Peyer's patch (tissue), 4 donors: ENCODE measurements around the gene NTPCR.

Experiments
- POLR2A ChIP-seq, 2 donors: fragments of 450-650 bp; IDR thresholded peaks; one replicate each; pipeline ENCODE4 v1.5.1; 2017; ENCODE audit warnings: antibody characterized with exemption in 2 of 2, mild to moderate bottlenecking in 2 of 2, moderate library complexity in 2 of 2
- TF ChIP-seq, protein P1 (sequence below), 6 experiments: fragments of 450-650 bp in 4 of 6; fragments of 200-600 bp in 2 of 6; sonication (generic) in 1 of 6; IDR thresholded peaks; one replicate each; pipeline ENCODE4 v1.5.1; 2017 to 2019; ENCODE audit warnings: antibody characterized with exemption in 6 of 6, mild to moderate bottlenecking in 3 of 6, moderate library complexity in 1 of 6

DNA sequence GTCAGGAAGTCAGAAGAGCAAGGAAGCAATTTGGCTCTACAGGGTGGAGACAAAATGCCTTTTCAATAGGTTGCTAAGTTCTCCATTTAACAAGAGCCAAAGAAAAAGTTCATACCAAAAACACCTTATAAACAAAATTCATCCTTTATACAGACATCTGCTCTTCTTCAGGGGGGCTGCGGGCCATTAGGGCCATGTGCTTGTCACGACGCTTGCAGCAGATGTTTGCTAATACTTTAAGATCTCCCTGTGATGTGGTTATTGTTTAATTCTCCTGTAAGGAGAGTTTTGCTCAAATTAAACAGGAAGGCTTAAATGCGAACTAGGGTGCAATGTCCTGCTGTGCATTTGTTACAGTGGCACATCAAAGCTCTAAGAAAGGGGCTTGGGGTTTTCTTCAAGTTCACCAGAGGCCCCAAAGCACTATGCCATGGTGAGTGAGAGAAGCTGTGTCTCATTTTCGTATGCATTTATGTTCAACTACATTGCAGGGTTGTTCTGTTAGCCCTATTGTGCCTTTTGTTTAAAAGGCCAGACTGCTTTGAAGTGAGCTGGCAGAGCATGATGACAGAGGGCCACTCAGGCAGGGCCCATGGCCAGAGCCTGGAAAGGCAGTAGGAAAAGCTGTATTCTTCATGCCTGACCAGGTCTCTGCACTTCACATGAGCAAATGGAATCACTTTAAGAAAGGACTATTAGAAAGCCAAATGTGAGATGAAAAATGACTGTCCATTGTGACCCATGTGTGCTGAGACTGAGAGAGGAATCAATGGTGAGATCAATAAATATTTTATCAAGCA is 24.8 kb upstream of the NTPCR start:
- no peak for TF ChIP-seq POLR2A (IDR thresholded peaks at IDR 0.05)
- TF ChIP-seq, protein P1, sequence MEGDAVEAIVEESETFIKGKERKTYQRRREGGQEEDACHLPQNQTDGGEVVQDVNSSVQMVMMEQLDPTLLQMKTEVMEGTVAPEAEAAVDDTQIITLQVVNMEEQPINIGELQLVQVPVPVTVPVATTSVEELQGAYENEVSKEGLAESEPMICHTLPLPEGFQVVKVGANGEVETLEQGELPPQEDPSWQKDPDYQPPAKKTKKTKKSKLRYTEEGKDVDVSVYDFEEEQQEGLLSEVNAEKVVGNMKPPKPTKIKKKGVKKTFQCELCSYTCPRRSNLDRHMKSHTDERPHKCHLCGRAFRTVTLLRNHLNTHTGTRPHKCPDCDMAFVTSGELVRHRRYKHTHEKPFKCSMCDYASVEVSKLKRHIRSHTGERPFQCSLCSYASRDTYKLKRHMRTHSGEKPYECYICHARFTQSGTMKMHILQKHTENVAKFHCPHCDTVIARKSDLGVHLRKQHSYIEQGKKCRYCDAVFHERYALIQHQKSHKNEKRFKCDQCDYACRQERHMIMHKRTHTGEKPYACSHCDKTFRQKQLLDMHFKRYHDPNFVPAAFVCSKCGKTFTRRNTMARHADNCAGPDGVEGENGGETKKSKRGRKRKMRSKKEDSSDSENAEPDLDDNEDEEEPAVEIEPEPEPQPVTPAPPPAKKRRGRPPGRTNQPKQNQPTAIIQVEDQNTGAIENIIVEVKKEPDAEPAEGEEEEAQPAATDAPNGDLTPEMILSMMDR (IDR thresholded peaks at IDR 0.05) = no peak
